IPS-18a (cell line): ENCODE data around the gene SATB2.

Source experiments
- H3K27ac ChIP-seq: one replicate; pipeline ENCODE4 v1.5.1; 2013; ENCODE audit warnings: low read length
- H3K27me3 ChIP-seq: one replicate; pipeline ENCODE4 v1.6.1; 2013; ENCODE audit warnings: mild to moderate bottlenecking, low read length; ENCODE audit not compliant: control insufficient read depth, insufficient read depth
- H3K36me3 ChIP-seq: one replicate; pipeline ENCODE4 v1.6.1; 2013; ENCODE audit warnings: low read depth, low read length; ENCODE audit not compliant: control insufficient read depth
- H3K4me1 ChIP-seq: one replicate; pipeline ENCODE4 v1.6.1; 2013; ENCODE audit warnings: low read depth, low read length; ENCODE audit not compliant: control insufficient read depth
- H3K4me3 ChIP-seq: one replicate; pipeline ENCODE4 v1.5.1; 2013; ENCODE audit warnings: low read length
- H3K9ac ChIP-seq: one replicate; pipeline ENCODE4 v1.6.1; 2013; ENCODE audit warnings: mild to moderate bottlenecking, low read length, moderate library complexity
- H3K9me3 ChIP-seq: one replicate; pipeline ENCODE4 v1.6.1; 2013; ENCODE audit warnings: low read depth, low read length; ENCODE audit not compliant: control insufficient read depth

The SATB2 gene

GRCh38 chr2:199382091-199382490, 75.6 kb downstream of the SATB2 start:
- no peak overlapping the region for H3K4me3 ChIP-seq
- H3K27me3 ChIP-seq: no peaks in the 10 kb centered on the region
- no peaks in the 10 kb centered on the region for H3K4me1 ChIP-seq
- no peak overlapping the region for H3K9ac ChIP-seq
- no peaks in the 10 kb centered on the region for H3K36me3 ChIP-seq
- H3K9me3 ChIP-seq: no peaks in the 10 kb centered on the region
- H3K27ac ChIP-seq: no peak overlapping the region

GRCh38 chr2:199381531-199381930, 76.2 kb downstream of the SATB2 start:
- no peaks in the 10 kb centered on the region for H3K4me1 ChIP-seq
- H3K36me3 ChIP-seq: no peaks in the 10 kb centered on the region

DNA sequence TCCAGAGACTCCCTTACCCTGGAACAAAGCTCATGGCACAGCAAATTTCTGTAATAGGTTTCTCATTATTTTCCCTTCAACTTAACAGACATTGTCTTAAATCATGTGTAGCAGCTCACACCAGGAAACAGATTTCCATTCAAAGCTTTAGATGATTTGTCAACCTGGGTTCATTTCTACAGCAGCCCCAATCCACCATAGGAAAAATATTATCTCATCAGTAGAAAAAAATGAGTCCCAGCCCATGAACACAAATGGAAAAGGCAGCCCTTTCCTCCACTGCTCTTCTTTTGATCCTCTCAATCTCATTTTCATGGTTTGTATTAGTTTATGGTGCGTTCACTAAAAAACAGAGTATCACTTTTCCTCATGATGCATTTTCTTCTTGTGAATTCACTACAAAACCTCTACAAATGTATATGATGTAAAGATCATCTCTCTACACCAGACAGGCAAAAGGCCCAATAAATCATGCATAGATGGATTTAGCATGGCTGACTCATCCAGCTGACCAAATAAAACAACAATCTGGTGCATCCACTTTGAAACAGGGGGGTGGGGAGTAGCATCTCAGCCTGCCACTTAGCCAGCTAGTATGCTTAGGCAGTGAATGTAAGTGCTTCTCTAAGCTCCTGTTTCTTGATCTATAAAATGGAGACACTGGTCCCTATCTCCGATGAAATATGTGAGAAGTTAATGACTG, 78.6 kb downstream of the SATB2 start:
- Histone ChIP-seq H3K27me3 (no peaks in the 10 kb centered on the region), H3K36me3 (no peaks in the 10 kb centered on the region), H3K9me3 (no peaks in the 10 kb centered on the region), H3K27ac (no peak overlapping the region), H3K4me3 (no peak overlapping the region), H3K4me1 (no peaks in the 10 kb centered on the region), H3K9ac (no peak overlapping the region)

More at GRCh38 chr2:199381531-199381930, 76.2 kb downstream of the SATB2 start:
- H3K27ac ChIP-seq: no peak overlapping the region
- no peaks in the 10 kb centered on the region for H3K27me3 ChIP-seq
- H3K9me3 ChIP-seq: no peaks in the 10 kb centered on the region
- H3K4me3 ChIP-seq: no peak overlapping the region
- H3K9ac ChIP-seq: no peak overlapping the region

- H3K4me1 ChIP-seq: no peaks in the 10 kb centered on the region
- H3K27ac ChIP-seq: no peak overlapping the region
- H3K4me3 ChIP-seq: no peak overlapping the region
- no peaks in the 10 kb centered on the region for H3K9me3 ChIP-seq
- H3K36me3 ChIP-seq: no peaks in the 10 kb centered on the region
- H3K9ac ChIP-seq: no peak overlapping the region
- H3K27me3 ChIP-seq: no peaks in the 10 kb centered on the region
Measured at GRCh38 chr2:199370150-199370780, 87.5 kb downstream of the SATB2 start.

DNA sequence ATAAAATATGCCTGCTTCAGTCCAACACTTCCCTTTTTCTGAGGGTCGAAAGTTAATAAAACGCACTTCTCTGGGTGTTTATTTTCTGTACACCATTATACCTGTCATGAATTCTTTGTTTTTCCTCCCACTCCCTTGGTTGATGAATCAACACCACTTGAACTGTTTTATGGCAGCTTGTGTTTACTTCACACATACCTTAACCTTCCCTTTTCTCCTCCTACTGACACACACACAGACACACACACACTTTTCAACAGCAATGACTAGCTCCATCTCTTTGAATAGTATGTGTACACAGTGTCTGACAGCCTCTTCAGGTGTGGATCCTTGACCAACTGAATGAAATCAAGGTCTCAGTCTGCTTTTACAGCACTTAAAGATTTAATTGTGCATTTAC, 91.3 kb downstream of the SATB2 start:
- Histone ChIP-seq H3K27ac (no peak overlapping the region), H3K4me1 (no peaks in the 10 kb centered on the region), H3K9ac (no peak overlapping the region), H3K4me3 (no peak overlapping the region), H3K36me3 (no peaks in the 10 kb centered on the region), H3K9me3 (no peaks in the 10 kb centered on the region), H3K27me3 (no peaks in the 10 kb centered on the region)

GRCh38 chr2:199364153-199364552, 93.6 kb downstream of the SATB2 start:
- Histone ChIP-seq H3K4me3 (no peak overlapping the region), H3K9me3 (no peaks in the 10 kb centered on the region), H3K4me1 (no peaks in the 10 kb centered on the region), H3K27ac (no peak overlapping the region), H3K9ac (no peak overlapping the region), H3K27me3 (no peaks in the 10 kb centered on the region), H3K36me3 (no peaks in the 10 kb centered on the region)

GRCh38 chr2:199356412-199356811, 101.3 kb downstream of the SATB2 start:
- H3K9me3 ChIP-seq: no peaks in the 10 kb centered on the region

GRCh38 chr2:199348871-199349270, 108.9 kb downstream of the SATB2 start:
- Histone ChIP-seq H3K27ac (no peak overlapping the region), H3K9me3 (no peaks in the 10 kb centered on the region), H3K27me3 (no peaks in the 10 kb centered on the region), H3K36me3 (no peaks in the 10 kb centered on the region), H3K9ac (no peak overlapping the region), H3K4me3 (no peak overlapping the region), H3K4me1 (no peaks in the 10 kb centered on the region)

More at GRCh38 chr2:199356412-199356811, 101.3 kb downstream of the SATB2 start:
- H3K4me1 ChIP-seq: peaks cover 3% of the 10 kb centered on the region
- H3K9ac ChIP-seq: no peak overlapping the region
- H3K27ac ChIP-seq: no peak overlapping the region
- H3K36me3 ChIP-seq: no peaks in the 10 kb centered on the region
- H3K27me3 ChIP-seq: no peaks in the 10 kb centered on the region
- H3K4me3 ChIP-seq: no peak overlapping the region

GRCh38 chr2:199344012-199344411, 113.7 kb downstream of the SATB2 start:
- Histone ChIP-seq H3K9ac (no peak overlapping the region), H3K27ac (no peak overlapping the region), H3K27me3 (no peaks in the 10 kb centered on the region), H3K4me3 (no peak overlapping the region), H3K9me3 (no peaks in the 10 kb centered on the region), H3K4me1 (no peaks in the 10 kb centered on the region), H3K36me3 (no peaks in the 10 kb centered on the region)

- no peaks in the 10 kb centered on the region for H3K36me3 ChIP-seq
Measured at GRCh38 chr2:199342334-199342733, 115.4 kb downstream of the SATB2 start.

DNA sequence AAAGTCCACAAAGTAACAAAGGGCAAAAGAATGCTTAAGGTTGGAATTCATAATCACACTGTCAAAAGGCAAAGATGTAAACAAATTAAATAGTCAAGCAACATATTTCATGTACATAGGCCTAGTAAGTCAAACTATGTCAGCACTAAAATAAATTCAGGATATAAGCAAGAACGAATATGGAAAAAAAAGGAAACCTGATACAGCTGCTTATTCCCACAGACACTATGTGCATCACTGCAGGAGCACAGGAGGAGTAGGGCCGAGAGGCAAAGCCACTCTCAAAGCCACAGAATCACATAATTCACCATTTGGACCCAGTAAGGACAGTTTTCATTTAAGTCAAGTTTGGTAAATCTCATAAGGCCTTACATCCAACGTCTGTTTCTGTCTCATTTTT, 116.6 kb downstream of the SATB2 start:
- Histone ChIP-seq H3K4me1 (no peaks in the 10 kb centered on the region), H3K27ac (no peak overlapping the region), H3K27me3 (no peaks in the 10 kb centered on the region), H3K36me3 (no peaks in the 10 kb centered on the region), H3K9me3 (no peaks in the 10 kb centered on the region), H3K9ac (no peak overlapping the region), H3K4me3 (no peak overlapping the region)

More at GRCh38 chr2:199342334-199342733, 115.4 kb downstream of the SATB2 start:
- no peaks in the 10 kb centered on the region for H3K4me1 ChIP-seq
- no peak overlapping the region for H3K27ac ChIP-seq
- H3K9ac ChIP-seq: no peak overlapping the region
- no peaks in the 10 kb centered on the region for H3K9me3 ChIP-seq
- H3K4me3 ChIP-seq: no peak overlapping the region
- H3K27me3 ChIP-seq: no peaks in the 10 kb centered on the region
